DND-41 (cell line): Measurements from ENCODE around the gene SIT1.

Source experiments
- ATAC-seq: fragments of 200-7000 bp; cut with Tn5 transposase; 3 replicates; pipeline ENCODE4 v1.9.1; 2021; ENCODE audit warnings: low read depth; ENCODE audit not compliant: insufficient read depth
- DNase-seq: peaks from one replicate; pipeline ENCODE4 v3.0.0-alpha.2; 2020
- H2AFZ ChIP-seq: 2 replicates; pipeline ENCODE4 v1.6.0; 2012; ENCODE audit warnings: low read depth, low read length
- H3K27ac ChIP-seq: 2 replicates; pipeline ENCODE4 v1.5.1; 2012; ENCODE audit warnings: low read length, inconsistent platforms
- H3K27me3 ChIP-seq: fragments of 200-600 bp; sonication (generic); 2 replicates; pipeline ENCODE4 v1.6.0; 2012; ENCODE audit warnings: low read length, mild to moderate bottlenecking, inconsistent platforms; ENCODE audit not compliant: insufficient read depth, poor library complexity
- H3K36me3 ChIP-seq: 2 replicates; pipeline ENCODE4 v1.5.1; 2012; ENCODE audit warnings: low read length, inconsistent platforms; ENCODE audit not compliant: insufficient read depth
- H3K4me1 ChIP-seq: 2 replicates; pipeline ENCODE4 v1.5.1; 2012; ENCODE audit warnings: mild to moderate bottlenecking, low read length; ENCODE audit not compliant: insufficient read depth
- H3K4me2 ChIP-seq: 2 replicates; pipeline ENCODE4 v1.6.0; 2012; ENCODE audit warnings: mild to moderate bottlenecking, moderate library complexity, low read length, inconsistent platforms; ENCODE audit not compliant: insufficient read depth
- H3K4me3 ChIP-seq, 2 experiments: fragments of 200-600 bp in 1 of 2; shearing (Covaris generic) in 1 of 2; 2 replicates each; pipeline ENCODE4 v1.5.1; 2012 to 2016; ENCODE audit warnings: inconsistent platforms in 2 of 2, low read length in 2 of 2, mild to moderate bottlenecking in 2 of 2, low read depth in 1 of 2, moderate library complexity in 1 of 2
- H3K79me2 ChIP-seq: 2 replicates; pipeline ENCODE4 v1.6.0; 2012; ENCODE audit warnings: low read length, inconsistent platforms; ENCODE audit not compliant: insufficient read depth
- H3K9ac ChIP-seq: 2 replicates; pipeline ENCODE4 v1.6.0; 2012; ENCODE audit warnings: low read depth, mild to moderate bottlenecking, inconsistent platforms, low read length, moderate library complexity
- H3K9me3 ChIP-seq: 2 replicates; pipeline ENCODE4 v1.5.1; 2012; ENCODE audit warnings: low read length, moderate library complexity, mild to moderate bottlenecking, inconsistent platforms; ENCODE audit not compliant: insufficient read depth, severe bottlenecking
- H4K20me1 ChIP-seq: 2 replicates; pipeline ENCODE4 v1.6.0; 2012; ENCODE audit warnings: low read length; ENCODE audit not compliant: insufficient read depth
- EZH2 ChIP-seq: IDR thresholded peaks from 3 replicates; pipeline ENCODE4 v1.6.1; 2012; ENCODE audit warnings: borderline replicate concordance, low read depth, mild to moderate bottlenecking, moderate library complexity, low read length, inconsistent platforms; ENCODE audit not compliant: severe bottlenecking
- TF ChIP-seq, protein P1 (sequence below): IDR thresholded peaks from 2 replicates; pipeline ENCODE4 v1.5.1; 2012; ENCODE audit warnings: borderline replicate concordance, low read length, moderate library complexity, mild to moderate bottlenecking; ENCODE audit not compliant: poor library complexity, severe bottlenecking; ENCODE audit errors: extremely low read depth

Gene SIT1

DNA sequence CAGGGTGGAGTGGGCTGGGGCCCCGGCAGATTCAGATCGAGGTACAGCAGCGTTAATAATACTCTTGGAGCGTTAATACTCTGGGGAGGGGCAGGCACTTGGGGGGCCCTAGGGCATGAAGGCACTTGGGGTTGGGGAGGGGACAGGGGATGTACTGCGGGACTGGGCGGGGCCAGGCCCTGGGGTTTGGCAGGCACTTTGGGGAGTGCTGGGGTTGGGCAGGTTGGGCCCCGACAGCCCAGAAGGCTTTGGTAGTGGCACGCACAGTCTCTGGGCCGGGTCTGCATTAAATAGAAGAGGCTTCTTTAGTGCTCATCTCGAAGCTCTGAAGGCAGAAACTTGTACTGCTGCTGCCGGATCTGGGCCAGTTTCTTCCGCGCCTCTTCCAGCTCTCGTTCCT is 46.8 kb upstream of the SIT1 start:
- no peak overlapping the region for H3K27ac ChIP-seq
- TF ChIP-seq, protein P1, sequence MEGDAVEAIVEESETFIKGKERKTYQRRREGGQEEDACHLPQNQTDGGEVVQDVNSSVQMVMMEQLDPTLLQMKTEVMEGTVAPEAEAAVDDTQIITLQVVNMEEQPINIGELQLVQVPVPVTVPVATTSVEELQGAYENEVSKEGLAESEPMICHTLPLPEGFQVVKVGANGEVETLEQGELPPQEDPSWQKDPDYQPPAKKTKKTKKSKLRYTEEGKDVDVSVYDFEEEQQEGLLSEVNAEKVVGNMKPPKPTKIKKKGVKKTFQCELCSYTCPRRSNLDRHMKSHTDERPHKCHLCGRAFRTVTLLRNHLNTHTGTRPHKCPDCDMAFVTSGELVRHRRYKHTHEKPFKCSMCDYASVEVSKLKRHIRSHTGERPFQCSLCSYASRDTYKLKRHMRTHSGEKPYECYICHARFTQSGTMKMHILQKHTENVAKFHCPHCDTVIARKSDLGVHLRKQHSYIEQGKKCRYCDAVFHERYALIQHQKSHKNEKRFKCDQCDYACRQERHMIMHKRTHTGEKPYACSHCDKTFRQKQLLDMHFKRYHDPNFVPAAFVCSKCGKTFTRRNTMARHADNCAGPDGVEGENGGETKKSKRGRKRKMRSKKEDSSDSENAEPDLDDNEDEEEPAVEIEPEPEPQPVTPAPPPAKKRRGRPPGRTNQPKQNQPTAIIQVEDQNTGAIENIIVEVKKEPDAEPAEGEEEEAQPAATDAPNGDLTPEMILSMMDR, result no peak
- TF ChIP-seq EZH2, result no peak
- no peak overlapping the region for H2AFZ ChIP-seq
- no peaks in the 10 kb centered on the region for H3K27me3 ChIP-seq
- H3K36me3 ChIP-seq, result peaks cover 67% of the 10 kb centered on the region
- H3K9ac ChIP-seq, result no peak overlapping the region
- no peak for ATAC-seq
- H3K4me3 ChIP-seq, result no peak overlapping the region
- no peaks in the 10 kb centered on the region for H4K20me1 ChIP-seq
- no peak for DNase-seq
- H3K9me3 ChIP-seq, result no peaks in the 10 kb centered on the region
- no peaks in the 10 kb centered on the region for H3K79me2 ChIP-seq
- no peaks in the 10 kb centered on the region for H3K4me1 ChIP-seq
- H3K4me2 ChIP-seq, result no peak overlapping the region

DNA sequence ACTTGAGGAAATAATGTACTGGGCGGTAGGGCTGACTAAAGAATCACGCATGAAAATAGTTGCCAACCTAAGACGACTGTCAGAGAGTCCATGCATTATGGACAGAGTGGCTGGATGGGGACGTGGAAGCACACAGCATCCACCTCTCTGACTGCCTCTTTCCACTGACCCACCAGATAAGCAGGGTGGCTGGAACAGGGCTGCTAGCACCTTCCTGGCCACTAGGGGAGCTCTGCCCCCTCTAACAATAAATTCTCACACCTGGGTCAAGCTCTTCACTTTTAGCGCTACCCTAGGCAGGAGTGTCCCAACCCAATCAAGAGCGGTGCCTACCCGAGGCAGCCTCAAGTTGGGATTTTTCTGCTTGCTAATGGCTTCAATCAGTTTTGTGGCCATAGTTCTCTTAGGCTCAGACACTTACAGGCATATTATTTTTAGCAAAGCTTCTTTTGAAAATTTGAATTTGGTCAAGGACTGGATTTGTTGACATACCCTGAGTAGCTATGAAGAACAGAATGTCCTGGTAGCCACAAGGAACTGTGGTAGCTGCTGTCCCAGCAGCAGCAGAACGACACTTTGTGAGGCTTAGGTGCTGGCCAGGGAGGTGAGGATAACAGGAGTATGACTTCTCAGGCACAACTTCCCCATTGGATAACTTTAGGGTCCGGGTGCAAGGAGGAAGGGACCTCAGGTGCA is 45.9 kb upstream of the SIT1 start:
- TF ChIP-seq, protein P1, result peak; percentile 86
- TF ChIP-seq EZH2, result no peak
- H3K4me3 ChIP-seq, result no peak overlapping the region
- peaks cover 60% of the 10 kb centered on the region for H3K36me3 ChIP-seq
- no peak overlapping the region for H3K9ac ChIP-seq
- H3K27ac ChIP-seq, result no peak overlapping the region; the same call in 1 of the 2 replicates
- DNase-seq, result peak; percentile 49
- H3K4me2 ChIP-seq, result no peak overlapping the region
- no peaks in the 10 kb centered on the region for H3K79me2 ChIP-seq
- H3K27me3 ChIP-seq, result no peaks in the 10 kb centered on the region
- no peaks in the 10 kb centered on the region for H3K9me3 ChIP-seq
- ATAC-seq, result peak; percentile 82
- peaks cover 1% of the 10 kb centered on the region for H3K4me1 ChIP-seq
- H4K20me1 ChIP-seq, result no peaks in the 10 kb centered on the region
- H2AFZ ChIP-seq, result no peak overlapping the region

GRCh38 chr9:35695943-35696401 is 45.2 kb upstream of the SIT1 start:
- H3K4me3 ChIP-seq, result no peak overlapping the region
- ATAC-seq, result no peak
- no peaks in the 10 kb centered on the region for H4K20me1 ChIP-seq
- peaks cover 53% of the 10 kb centered on the region for H3K36me3 ChIP-seq
- H3K9ac ChIP-seq, result no peak overlapping the region
- no peak overlapping the region for H2AFZ ChIP-seq
- no peak overlapping the region for H3K27ac ChIP-seq
- TF ChIP-seq, protein P1, result no peak
- no peak for TF ChIP-seq EZH2
- H3K4me2 ChIP-seq, result no peak overlapping the region
- H3K27me3 ChIP-seq, result no peaks in the 10 kb centered on the region
- no peaks in the 10 kb centered on the region for H3K79me2 ChIP-seq
- H3K9me3 ChIP-seq, result no peaks in the 10 kb centered on the region
- peaks cover 8% of the 10 kb centered on the region for H3K4me1 ChIP-seq
- no peak for DNase-seq
